GM10266 (cell line): Measurements from ENCODE around the gene KCND3.

Experiments
- DNase-seq: peaks from one replicate; pipeline ENCODE4 v3.0.0; 2012; ENCODE audit errors: extremely low spot score
- TF ChIP-seq, protein P1 (sequence below): IDR thresholded peaks from 2 replicates; pipeline ENCODE4 v1.5.1; 2012; ENCODE audit warnings: mild to moderate bottlenecking, low read depth; ENCODE audit not compliant: control insufficient read depth, insufficient read depth; ENCODE audit errors: missing control alignments

KCND3 gene

DNA sequence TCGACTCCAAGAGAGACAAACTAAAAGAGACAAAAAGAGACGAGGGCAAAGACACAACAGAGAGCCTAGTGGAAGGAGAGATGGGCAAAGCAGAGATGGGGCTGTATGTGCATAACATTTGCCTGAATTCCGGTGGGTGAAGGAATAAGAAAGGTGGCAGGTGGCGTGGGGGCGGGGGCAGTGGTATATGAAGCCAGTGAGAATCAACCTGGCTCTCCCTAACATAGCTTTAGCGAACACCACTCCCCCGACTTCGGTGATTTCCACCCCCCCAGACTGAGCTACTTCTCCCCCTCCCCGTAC is 251.4 kb downstream of the KCND3 start:
- TF ChIP-seq, protein P1, sequence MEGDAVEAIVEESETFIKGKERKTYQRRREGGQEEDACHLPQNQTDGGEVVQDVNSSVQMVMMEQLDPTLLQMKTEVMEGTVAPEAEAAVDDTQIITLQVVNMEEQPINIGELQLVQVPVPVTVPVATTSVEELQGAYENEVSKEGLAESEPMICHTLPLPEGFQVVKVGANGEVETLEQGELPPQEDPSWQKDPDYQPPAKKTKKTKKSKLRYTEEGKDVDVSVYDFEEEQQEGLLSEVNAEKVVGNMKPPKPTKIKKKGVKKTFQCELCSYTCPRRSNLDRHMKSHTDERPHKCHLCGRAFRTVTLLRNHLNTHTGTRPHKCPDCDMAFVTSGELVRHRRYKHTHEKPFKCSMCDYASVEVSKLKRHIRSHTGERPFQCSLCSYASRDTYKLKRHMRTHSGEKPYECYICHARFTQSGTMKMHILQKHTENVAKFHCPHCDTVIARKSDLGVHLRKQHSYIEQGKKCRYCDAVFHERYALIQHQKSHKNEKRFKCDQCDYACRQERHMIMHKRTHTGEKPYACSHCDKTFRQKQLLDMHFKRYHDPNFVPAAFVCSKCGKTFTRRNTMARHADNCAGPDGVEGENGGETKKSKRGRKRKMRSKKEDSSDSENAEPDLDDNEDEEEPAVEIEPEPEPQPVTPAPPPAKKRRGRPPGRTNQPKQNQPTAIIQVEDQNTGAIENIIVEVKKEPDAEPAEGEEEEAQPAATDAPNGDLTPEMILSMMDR, result no peak
- no peak for DNase-seq

DNA sequence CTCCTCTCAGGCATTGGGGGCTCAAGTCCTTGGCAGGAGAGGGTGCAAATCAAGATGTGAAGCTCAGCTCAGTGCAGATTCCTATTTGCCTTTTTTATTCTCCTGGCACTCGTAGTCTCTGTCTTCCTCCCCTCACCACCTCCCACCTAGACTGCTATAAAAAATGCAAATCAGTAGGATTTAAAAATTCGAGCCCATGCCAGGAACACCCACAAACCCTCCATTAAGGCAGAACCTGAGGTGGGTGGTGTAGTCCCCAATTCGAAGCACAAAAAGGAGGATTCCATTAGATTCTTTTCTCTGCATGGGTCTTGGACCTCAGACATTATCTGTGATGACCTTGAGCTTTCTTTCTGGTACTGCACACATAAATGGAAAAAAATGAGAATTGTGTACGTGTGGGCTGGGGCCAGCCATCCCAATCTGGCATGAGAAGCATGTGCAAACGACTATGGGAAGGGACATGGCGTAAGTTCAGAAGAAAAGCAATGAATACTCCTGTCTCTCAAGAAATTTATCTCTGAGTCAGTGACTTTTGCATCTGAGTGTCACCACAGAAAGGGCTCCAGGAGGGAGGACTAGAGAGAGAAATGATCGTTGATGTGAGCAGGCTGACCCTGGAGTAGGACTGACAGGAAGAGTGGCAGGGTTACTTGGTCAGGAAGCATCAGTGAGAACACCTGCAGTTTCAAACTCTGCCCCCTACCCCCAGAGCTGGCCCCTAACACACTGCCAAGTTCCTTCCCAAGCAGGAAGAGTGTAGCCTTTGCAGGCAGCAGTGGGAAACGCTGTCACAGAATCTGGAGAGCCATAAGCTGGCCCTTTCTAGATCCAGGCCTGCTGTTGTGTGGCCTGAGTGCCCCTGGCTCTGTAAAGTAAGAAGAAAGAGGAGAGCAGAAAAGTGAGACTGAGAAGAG is 252.0 kb downstream of the KCND3 start:
- no peak for DNase-seq
- TF ChIP-seq, protein P1, result no peak

DNA sequence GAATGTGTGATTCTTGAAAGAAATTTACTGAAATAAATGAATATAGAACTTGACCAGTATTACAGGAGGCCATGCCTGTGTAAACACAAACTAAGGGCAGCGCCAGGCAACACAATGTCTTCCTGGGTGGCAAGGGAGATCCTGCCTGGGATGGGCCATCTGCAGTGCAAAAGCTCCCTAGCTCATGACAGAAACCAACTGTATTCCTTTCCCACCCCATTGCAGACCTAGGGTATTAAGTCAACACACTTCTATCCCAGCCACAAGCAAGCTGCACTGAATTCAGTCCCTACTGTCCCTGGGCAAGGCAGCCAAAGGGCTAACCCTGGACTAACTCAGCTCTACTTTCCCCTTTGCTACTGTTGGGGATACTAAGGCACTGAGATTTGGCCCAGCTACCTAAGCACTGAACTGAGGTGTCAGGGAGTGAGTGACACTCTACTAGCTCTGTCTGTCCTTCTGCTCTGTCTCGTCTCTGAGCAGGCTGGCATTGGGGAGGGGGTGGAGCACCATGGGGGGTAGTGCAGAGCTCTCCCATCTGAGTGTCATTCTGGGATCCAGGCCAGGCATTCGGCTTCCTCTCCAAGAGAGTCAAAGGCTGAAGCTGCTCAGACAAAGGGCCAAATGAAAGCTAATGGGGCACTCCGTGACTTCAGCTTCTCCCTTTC is 252.8 kb downstream of the KCND3 start:
- no peak for DNase-seq
- TF ChIP-seq, protein P1, result no peak

DNA sequence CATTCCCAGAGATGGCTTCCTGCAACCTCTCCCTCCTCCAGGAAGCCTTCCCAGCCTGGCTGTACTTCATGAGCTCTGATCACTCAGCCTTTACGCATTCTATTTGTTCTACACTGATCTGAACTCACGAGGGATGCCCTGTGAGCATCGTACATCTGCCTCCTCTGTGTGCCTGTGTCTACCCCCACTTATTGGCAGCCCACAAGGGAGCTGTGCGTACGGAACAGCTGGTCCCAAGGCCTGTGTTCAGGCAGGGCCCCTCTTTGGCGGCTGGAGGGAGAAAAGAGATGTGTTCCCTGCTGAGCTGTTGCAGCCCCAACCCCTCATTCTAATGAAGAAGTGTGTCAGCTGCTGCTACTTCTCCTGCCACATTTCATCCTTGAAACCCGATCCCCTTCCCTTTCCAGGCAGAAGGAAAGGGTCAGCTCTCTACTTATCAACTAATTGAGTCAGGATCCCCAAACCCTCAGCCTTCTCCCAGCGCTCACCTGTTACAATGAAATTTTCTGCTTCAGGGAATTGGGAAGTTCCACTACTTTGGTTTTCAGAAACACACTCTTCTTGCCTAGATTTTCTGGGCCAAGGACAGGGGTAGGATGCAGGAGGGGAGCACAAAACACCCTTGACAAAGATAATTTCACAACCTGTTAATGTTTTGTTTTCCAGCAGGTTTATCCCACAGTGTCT is 253.5 kb downstream of the KCND3 start:
- no peak for DNase-seq
- TF ChIP-seq, protein P1, result no peak

DNA sequence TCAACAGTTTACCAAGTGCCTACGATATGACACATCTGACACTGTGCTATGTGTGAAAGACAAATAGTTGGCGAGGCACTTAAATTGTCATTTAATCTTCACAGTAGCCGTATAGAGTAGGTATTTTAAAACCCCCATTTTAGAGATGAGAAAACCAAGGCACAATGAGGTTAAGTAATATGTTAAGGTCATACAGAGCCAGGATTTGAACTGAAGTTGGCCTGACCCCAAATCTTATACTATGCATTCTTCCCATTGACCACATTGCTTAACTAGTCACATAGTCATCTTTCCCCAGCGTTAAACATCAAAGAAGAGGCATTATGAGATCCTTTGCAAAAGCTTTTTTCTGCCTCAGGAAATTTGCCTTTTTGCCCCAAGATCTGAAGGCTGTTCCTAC is 254.1 kb downstream of the KCND3 start:
- TF ChIP-seq, protein P1, result no peak
- no peak for DNase-seq

DNA sequence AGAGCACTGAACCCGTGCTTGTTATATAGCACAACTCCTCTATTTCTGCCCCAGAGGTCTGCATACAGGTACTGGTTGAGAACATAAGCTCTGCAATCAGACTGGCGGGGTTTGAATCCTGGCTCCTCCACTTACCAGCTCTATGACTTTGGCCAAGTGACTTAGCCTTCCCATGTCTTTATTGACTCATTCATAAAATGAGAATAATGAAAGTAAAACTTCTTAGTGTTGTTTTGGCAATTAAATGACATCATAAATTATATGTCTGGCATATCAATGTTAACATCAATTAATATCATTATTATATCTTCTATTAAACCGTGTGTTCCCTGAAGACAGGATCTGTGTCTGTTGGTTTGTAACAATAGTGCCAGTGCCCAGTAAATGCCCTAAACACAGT is 254.6 kb downstream of the KCND3 start:
- TF ChIP-seq, protein P1, result no peak
- no peak for DNase-seq
